Measurements from ENCODE around the gene NKD2. TPM values are rescaled to one million over a fixed set of nuclear protein-coding genes. Genes with fewer than 3 reads are reported as not detected.

Gene NKD2
- total and polyA plus RNA-seq, 7 donors = 0.08 to 0.96 (median 0.63) TPM; not detected in 1

DNA sequence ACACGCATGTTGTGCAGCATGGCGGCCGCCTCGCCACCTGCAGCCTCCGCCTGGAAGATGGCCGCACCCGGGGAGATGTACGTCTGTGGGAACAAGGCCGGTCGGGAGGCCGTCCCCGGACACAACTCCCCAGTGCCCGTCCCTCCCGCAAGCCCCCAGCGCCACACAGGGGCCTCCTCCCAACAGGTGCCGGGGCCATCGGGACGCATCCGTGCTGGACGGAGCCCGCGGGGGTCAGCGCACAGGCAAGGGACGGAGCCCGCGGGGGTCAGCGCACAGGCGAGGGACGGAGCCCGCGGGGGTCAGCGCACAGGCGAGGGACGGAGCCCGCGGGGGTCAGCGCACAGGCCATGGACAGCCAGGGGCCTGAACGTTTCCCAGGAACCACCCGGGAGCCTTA lies 76.8 kb downstream of the NKD2 start:
- H3K4me3 ChIP-seq = no peak overlapping the region
- H3K27ac ChIP-seq = no peak overlapping the region
- no peaks in the 10 kb centered on the region for H3K4me1 ChIP-seq
- 93 to 95% (median 95%) methylated on average over 36 to 39 of the region's 39 CpGs for WGBS, 3 donors
- intact Hi-C loops (cut with DNase I) = no loop called here
- H3K27me3 ChIP-seq (ENCODE audit: insufficient read depth in 3 of 3, low read length in 2 of 3) = no peaks in the 10 kb centered on the region
- ATAC-seq (no peak), DNase-seq (no peak)
- H3K9me3 ChIP-seq = no peaks in the 10 kb centered on the region
- peaks cover 0 to 10% of the 10 kb centered on the region in 2 donors for H3K36me3 ChIP-seq (ENCODE audit: insufficient read depth in 1 of 2, low read depth in 1 of 2)
- TF ChIP-seq, protein P1, sequence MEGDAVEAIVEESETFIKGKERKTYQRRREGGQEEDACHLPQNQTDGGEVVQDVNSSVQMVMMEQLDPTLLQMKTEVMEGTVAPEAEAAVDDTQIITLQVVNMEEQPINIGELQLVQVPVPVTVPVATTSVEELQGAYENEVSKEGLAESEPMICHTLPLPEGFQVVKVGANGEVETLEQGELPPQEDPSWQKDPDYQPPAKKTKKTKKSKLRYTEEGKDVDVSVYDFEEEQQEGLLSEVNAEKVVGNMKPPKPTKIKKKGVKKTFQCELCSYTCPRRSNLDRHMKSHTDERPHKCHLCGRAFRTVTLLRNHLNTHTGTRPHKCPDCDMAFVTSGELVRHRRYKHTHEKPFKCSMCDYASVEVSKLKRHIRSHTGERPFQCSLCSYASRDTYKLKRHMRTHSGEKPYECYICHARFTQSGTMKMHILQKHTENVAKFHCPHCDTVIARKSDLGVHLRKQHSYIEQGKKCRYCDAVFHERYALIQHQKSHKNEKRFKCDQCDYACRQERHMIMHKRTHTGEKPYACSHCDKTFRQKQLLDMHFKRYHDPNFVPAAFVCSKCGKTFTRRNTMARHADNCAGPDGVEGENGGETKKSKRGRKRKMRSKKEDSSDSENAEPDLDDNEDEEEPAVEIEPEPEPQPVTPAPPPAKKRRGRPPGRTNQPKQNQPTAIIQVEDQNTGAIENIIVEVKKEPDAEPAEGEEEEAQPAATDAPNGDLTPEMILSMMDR (IDR thresholded peaks at IDR 0.05) = no peak

DNA sequence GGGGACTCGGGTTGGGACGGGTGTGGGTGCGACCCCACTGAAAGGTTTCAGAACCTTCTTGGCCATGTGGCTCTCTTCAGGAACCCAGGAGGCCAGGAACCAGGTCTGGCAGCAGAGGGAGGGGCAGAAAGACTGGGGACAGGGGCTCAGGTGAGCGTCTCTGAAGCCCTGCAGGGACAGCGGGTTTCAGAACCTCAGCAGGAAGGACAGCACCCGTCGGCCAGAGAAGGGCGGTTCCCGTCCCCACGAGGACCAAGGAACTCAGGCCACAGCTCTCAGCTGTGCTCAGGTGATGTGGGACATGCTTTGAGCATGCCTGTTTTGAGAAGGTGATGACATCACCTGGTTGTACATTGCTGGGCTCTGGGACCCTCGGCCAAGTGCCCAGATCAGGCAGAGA lies 77.5 kb downstream of the NKD2 start:
- Histone ChIP-seq H3K4me1 (no peaks in the 10 kb centered on the region), H3K27ac (no peak overlapping the region), H3K9me3 (no peaks in the 10 kb centered on the region), H3K27me3 (ENCODE audit: insufficient read depth in 3 of 3, low read length in 2 of 3) (no peaks in the 10 kb centered on the region), H3K4me3 (no peak overlapping the region), H3K36me3 (ENCODE audit: insufficient read depth in 1 of 2, low read depth in 1 of 2) (peaks cover 0 to 10% of the 10 kb centered on the region in 2 donors)
- 76 to 90% (median 86%) methylated on average over 10 to 11 of the region's 11 CpGs for WGBS, 3 donors
- ATAC-seq (no peak), DNase-seq (no peak)
- TF ChIP-seq, protein P1 (IDR thresholded peaks at IDR 0.05) = no peak
- intact Hi-C loops (cut with DNase I) = no loop called here

DNA sequence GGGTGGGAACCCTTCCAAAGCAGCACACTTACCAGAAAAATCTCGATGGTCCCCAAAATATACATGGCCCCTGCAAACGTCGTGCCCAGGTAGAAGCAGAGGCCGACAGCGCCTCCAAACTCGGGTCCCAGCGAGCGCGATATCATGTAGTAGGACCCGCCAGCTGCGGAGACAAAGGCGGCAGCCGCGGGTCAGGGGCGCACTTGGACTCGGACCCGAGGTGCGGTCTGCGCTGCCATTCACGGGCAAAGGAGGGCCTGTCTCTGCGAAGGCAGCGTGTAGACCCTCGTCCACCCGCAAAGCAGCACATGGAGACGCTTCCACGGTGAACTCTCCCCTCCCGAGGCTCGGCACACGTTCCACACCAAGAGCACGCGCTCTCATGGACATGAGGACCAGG lies 78.3 kb downstream of the NKD2 start:
- H3K36me3 ChIP-seq (ENCODE audit: insufficient read depth in 1 of 2, low read depth in 1 of 2) = peaks cover 0 to 10% of the 10 kb centered on the region in 2 donors
- WGBS, 3 donors = 93 to 95% (median 94%) methylated on average over 31 of the region's 31 CpGs
- no peak overlapping the region for H3K4me3 ChIP-seq
- no peaks in the 10 kb centered on the region for H3K9me3 ChIP-seq
- no peaks in the 10 kb centered on the region for H3K4me1 ChIP-seq
- H3K27me3 ChIP-seq (ENCODE audit: insufficient read depth in 3 of 3, low read length in 2 of 3) = no peaks in the 10 kb centered on the region
- H3K27ac ChIP-seq = no peak overlapping the region
- ATAC-seq = no peak
- DNase-seq = no peak
- intact Hi-C loops (cut with DNase I) = no loop called here
- TF ChIP-seq, protein P1 (IDR thresholded peaks at IDR 0.05) = no peak

DNA sequence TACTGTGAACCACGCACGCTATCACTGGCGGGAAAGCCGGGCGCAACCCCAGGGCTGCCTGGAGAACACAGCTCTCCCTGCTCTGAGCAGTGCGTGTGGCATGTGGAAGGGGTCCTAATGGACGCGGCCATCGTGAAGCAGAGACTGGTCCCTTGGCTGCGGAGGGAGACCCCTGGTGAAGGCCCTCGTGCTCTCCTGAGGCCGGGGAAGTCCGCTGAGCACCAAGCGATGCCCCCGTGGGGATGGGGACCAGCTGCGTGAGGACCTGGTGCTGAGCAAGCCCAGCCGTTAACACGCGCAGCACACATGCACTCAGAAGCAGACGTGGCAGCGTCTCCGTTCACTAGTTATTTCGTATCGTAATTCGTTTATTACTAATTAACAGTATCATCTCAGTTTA lies 78.8 kb downstream of the NKD2 start:
- peaks cover 0 to 10% of the 10 kb centered on the region in 2 donors for H3K36me3 ChIP-seq (ENCODE audit: insufficient read depth in 1 of 2, low read depth in 1 of 2)
- H3K4me1 ChIP-seq = no peaks in the 10 kb centered on the region
- DNase-seq = no peak
- TF ChIP-seq, protein P1 (IDR thresholded peaks at IDR 0.05) = no peak
- intact Hi-C loops (cut with DNase I) = no loop called here
- no peak overlapping the region for H3K4me3 ChIP-seq
- H3K9me3 ChIP-seq = no peaks in the 10 kb centered on the region
- no peak overlapping the region for H3K27ac ChIP-seq
- no peak for ATAC-seq
- 94 to 96% (median 96%) methylated on average over 25 of the region's 25 CpGs for WGBS, 3 donors
- no peaks in the 10 kb centered on the region for H3K27me3 ChIP-seq (ENCODE audit: insufficient read depth in 3 of 3, low read length in 2 of 3)

DNA sequence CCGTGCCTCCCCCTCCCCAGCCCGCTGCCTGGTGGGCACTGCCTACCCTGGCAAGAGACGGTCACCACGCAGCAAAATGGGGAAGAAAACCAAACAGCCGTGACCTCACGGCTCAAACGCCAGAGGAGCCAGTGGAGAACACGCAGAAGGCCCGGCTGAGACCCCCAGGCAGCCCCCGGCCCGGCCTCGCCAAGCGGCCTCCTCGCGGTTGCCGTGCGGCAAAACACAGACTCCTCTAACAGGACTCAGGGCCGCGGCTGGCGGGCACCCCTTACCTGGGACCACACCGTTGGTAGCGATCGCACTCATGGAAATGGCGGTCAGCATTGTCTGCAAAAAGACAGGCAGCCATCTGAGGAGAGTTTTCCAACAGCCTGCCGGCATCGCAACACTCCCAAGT lies 79.4 kb downstream of the NKD2 start:
- H3K36me3 ChIP-seq (ENCODE audit: insufficient read depth in 1 of 2, low read depth in 1 of 2) = peaks cover 0 to 10% of the 10 kb centered on the region in 2 donors
- H3K9me3 ChIP-seq = no peaks in the 10 kb centered on the region
- ATAC-seq = no peak
- no peak overlapping the region for H3K27ac ChIP-seq
- DNase-seq = no peak
- no peak overlapping the region for H3K4me3 ChIP-seq
- TF ChIP-seq, protein P1 (IDR thresholded peaks at IDR 0.05) = no peak
- intact Hi-C loops (cut with DNase I) = no loop called here
- H3K27me3 ChIP-seq (ENCODE audit: insufficient read depth in 3 of 3, low read length in 2 of 3) = no peaks in the 10 kb centered on the region
- 96 to 98% (median 97%) methylated on average over 26 of the region's 26 CpGs for WGBS, 3 donors
- H3K4me1 ChIP-seq = no peaks in the 10 kb centered on the region
